ENCODE measurements around the gene HOXC10. TPM values are rescaled to one million over a fixed set of nuclear protein-coding genes. Genes with fewer than 3 reads are reported as not detected.

Gene HOXC10
- total and polyA plus RNA-seq, 2 donors (not counting 1 experiment from before 2014, with no cell fraction given), result not detected

DNA sequence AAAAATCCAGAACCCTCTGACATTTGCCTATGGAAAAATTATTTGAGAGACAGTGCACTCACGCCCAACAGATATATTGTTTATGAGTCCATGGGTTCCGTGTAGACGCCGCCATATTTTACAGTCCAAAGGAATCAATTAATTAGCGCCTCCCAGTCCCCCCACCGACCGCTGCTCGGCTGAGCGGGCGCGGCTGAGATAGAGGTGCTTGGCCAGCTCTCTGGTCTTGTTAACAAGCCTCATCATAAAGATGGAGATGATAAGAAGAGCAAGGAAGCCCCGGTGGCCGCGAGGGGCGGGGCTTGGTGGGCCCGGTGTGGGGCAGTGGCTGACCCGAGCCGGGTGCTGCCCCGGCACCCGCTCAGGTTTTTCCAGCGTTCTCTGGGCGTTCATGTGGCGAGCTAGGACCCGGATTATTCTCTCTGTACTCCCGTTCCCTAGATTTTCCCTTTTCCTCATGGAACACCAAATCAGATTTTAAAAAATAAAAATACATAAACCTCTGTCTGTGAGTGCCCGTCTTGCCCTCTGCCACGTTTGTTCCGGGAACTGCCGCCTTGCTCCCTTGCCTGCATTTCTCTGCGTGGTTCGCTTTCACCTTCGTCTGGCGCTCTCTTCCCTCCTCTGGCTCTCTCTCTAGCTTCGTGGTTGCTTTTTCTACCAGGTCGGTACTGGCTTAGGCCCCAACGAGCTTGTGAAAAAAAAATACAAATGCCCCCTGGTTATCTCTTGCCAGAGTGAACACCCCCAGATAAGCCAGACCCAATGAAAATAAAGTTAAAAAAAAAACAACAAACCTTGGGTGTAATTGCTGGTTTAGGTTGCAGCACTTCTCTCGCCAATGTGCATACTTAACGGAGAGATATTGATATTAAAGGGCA is 21.3 kb upstream of the HOXC10 start:
- POLR2A ChIA-PET, result no interaction called here

More for the DNA sequence above, 21.3 kb upstream of the HOXC10 start:
- H3K27me3 Mint-ChIP-seq, result peaks cover 90% of the 10 kb centered on the region
- H2AFZ ChIP-seq (ENCODE audit: insufficient read depth, low read depth, low read length, poor library complexity, severe bottlenecking), result no peak overlapping the region
- no peak overlapping the region for H3K4me3 Mint-ChIP-seq
- no peak overlapping the region for H3K9ac ChIP-seq (ENCODE audit: low read length)
- CTCF ChIA-PET, result interaction anchor here (0.6 kb wide), 1 partner anchor 42 kb away, joined by 3 read pairs; no protein-coding TSS in a partner anchor
- ATAC-seq (ENCODE audit: low read depth), result no peak
- no peak for TF ChIP-seq EZH2 (IDR thresholded peaks at IDR 0.05; ENCODE audit: borderline replicate concordance, insufficient read depth, low read depth, low read length, poor library complexity, severe bottlenecking)
- TF ChIP-seq, protein P1, sequence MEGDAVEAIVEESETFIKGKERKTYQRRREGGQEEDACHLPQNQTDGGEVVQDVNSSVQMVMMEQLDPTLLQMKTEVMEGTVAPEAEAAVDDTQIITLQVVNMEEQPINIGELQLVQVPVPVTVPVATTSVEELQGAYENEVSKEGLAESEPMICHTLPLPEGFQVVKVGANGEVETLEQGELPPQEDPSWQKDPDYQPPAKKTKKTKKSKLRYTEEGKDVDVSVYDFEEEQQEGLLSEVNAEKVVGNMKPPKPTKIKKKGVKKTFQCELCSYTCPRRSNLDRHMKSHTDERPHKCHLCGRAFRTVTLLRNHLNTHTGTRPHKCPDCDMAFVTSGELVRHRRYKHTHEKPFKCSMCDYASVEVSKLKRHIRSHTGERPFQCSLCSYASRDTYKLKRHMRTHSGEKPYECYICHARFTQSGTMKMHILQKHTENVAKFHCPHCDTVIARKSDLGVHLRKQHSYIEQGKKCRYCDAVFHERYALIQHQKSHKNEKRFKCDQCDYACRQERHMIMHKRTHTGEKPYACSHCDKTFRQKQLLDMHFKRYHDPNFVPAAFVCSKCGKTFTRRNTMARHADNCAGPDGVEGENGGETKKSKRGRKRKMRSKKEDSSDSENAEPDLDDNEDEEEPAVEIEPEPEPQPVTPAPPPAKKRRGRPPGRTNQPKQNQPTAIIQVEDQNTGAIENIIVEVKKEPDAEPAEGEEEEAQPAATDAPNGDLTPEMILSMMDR (IDR thresholded peaks at IDR 0.05), result no peak
- H3K9me3 ChIP-seq (ENCODE audit: control extremely low read depth in 1 of 3, control insufficient read depth in 2 of 3, insufficient read depth in 1 of 3, low read length in 2 of 3), result peaks cover 1 to 66% (median 3%) of the 10 kb centered on the region in 3 donors
- no peaks in the 10 kb centered on the region for H3K36me3 ChIP-seq (replicated peaks in 1 of 2; ENCODE audit: control extremely low read depth in 1 of 2, control insufficient read depth in 1 of 2, extremely low read depth in 1 of 2, insufficient read depth in 2 of 2, low read length in 1 of 2)
- no peak overlapping the region for H3K4me3 ChIP-seq (ENCODE audit: control extremely low read depth in 1 of 5, extremely low read depth in 1 of 5, insufficient read depth in 1 of 5, low read depth in 2 of 5, low read length in 4 of 5)
- no peak overlapping the region for H3K4me2 ChIP-seq (replicated peaks; ENCODE audit: low read depth, low read length, poor library complexity, severe bottlenecking)
- H3K27ac Mint-ChIP-seq, result no peak overlapping the region
- no peaks in the 10 kb centered on the region for H3K79me2 ChIP-seq (ENCODE audit: control insufficient read depth, insufficient read depth, low read length)
- H3K27ac ChIP-seq (ENCODE audit: low read length in 2 of 2), result no peak overlapping the region
- intact Hi-C loops (cut with micrococcal nuclease), result no loop called here
- WGBS (ENCODE audit: insufficient coverage), result 16% methylated on average over 24 of the region's 38 CpGs
- H4K20me1 ChIP-seq (ENCODE audit: control insufficient read depth, insufficient read depth, low read length, poor library complexity, severe bottlenecking), result no peaks in the 10 kb centered on the region
- H3K4me1 Mint-ChIP-seq, result peaks cover 23% of the 10 kb centered on the region
- H3K27me3 ChIP-seq (replicated peaks in 1 of 4; ENCODE audit: control extremely low read depth in 1 of 4, control insufficient read depth in 3 of 4, insufficient read depth in 4 of 4, low read length in 3 of 4), result peaks cover 1 to 99% (median 91%) of the 10 kb centered on the region in 4 experiments
- no peak for DNase-seq
- peaks cover 28 to 49% of the 10 kb centered on the region in 2 donors for H3K4me1 ChIP-seq (ENCODE audit: control insufficient read depth in 2 of 2, insufficient read depth in 2 of 2, low read length in 2 of 2)
- H3K9me3 Mint-ChIP-seq (ENCODE audit: insufficient read depth), result no peaks in the 10 kb centered on the region
